Thoracic aorta (tissue), 2 donors: ENCODE results near the gene SH3RF2. TPM values are rescaled to one million over a fixed set of nuclear protein-coding genes. Genes with fewer than 3 reads are reported as not detected.

Source experiments
- ATAC-seq: fragments of 150-250 bp; one replicate; pipeline ENCODE4 v1.8.0; 2017; ENCODE audit warnings: low read depth; ENCODE audit not compliant: insufficient number of reproducible peaks, low FRiP score
- DNase-seq: peaks from one replicate; pipeline ENCODE4 v3.0.0-alpha.2; 2020; ENCODE audit warnings: low spot score
- H3K27ac ChIP-seq, 2 donors: fragments of 200-600 bp; sonication (generic); 1 replicate in 1 of 2; 2 replicates in 1 of 2; pipeline ENCODE4 v1.5.1; 2016; ENCODE audit warnings: mild to moderate bottlenecking in 2 of 2, moderate library complexity in 2 of 2
- H3K27me3 ChIP-seq: fragments of 200-600 bp; sonication (generic); replicated peaks from 2 replicates; pipeline ENCODE4 v1.6.0; 2016; ENCODE audit warnings: mild to moderate bottlenecking; ENCODE audit not compliant: insufficient read depth
- H3K36me3 ChIP-seq: fragments of 200-600 bp; sonication (generic); one replicate; pipeline ENCODE4 v1.5.1; 2016
- H3K4me1 ChIP-seq, 2 donors: fragments of 200-600 bp; sonication (generic); 1 replicate in 1 of 2; 2 replicates in 1 of 2; pipeline versions ENCODE4 v1.5.1 to v1.6.0; 2016; ENCODE audit warnings: low read depth in 2 of 2, mild to moderate bottlenecking in 1 of 2; ENCODE audit not compliant: control insufficient read depth in 1 of 2
- H3K4me3 ChIP-seq: fragments of 200-600 bp; sonication (generic); 2 replicates; pipeline ENCODE4 v1.5.1; 2016; ENCODE audit warnings: mild to moderate bottlenecking
- H3K9me3 ChIP-seq: fragments of 200-600 bp; sonication (generic); 2 replicates; pipeline ENCODE4 v1.5.1; 2016
- CTCF ChIP-seq: fragments of 200-600 bp; sonication (generic); IDR thresholded peaks from one replicate; pipeline ENCODE4 v1.5.1; 2019; ENCODE audit warnings: antibody characterized with exemption
- total RNA-seq, 2 donors: library from RNA; depleted of rRNA; stranded (reverse); fragments of >200 nt; gene quantifications; one replicate each; pipeline versions ENCODE4 v1.1.0 to v1.2.3, GENCODE V29; 2016

The SH3RF2 gene
- total RNA-seq, 2 donors from 2014 or later = 8.1 to 16.4 TPM

- ATAC-seq = no peak
- no peaks in the 10 kb centered on the region for H3K36me3 ChIP-seq
Measured at GRCh38 chr5:146005264-146005663, 68.9 kb downstream of the SH3RF2 start.

GRCh38 chr5:146005723-146006122, 69.3 kb downstream of the SH3RF2 start:
- H3K36me3 ChIP-seq = no peaks in the 10 kb centered on the region
- ATAC-seq (peak; percentile 70), DNase-seq (no peak)
- no peak overlapping the region for H3K4me3 ChIP-seq
- no peak for TF ChIP-seq CTCF
- H3K27me3 ChIP-seq = no peaks in the 10 kb centered on the region
- peak overlapping the region; percentile 58 to 61 for H3K27ac ChIP-seq
- H3K9me3 ChIP-seq = no peaks in the 10 kb centered on the region
- peaks cover 11 to 24% of the 10 kb centered on the region in 2 donors for H3K4me1 ChIP-seq

More at GRCh38 chr5:146005264-146005663, 68.9 kb downstream of the SH3RF2 start:
- H3K9me3 ChIP-seq = no peaks in the 10 kb centered on the region
- H3K27ac ChIP-seq = peak overlapping the region; percentile 58 to 61
- TF ChIP-seq CTCF = no peak
- H3K4me3 ChIP-seq = no peak overlapping the region
- peaks cover 11 to 24% of the 10 kb centered on the region in 2 donors for H3K4me1 ChIP-seq
- DNase-seq = no peak
- no peaks in the 10 kb centered on the region for H3K27me3 ChIP-seq

- peak overlapping the region in 1 of 2 donors; percentile 31 for H3K27ac ChIP-seq
Measured at GRCh38 chr5:146006470-146007190, 70.3 kb downstream of the SH3RF2 start.

GRCh38 chr5:146007270-146007669, 70.9 kb downstream of the SH3RF2 start:
- peaks cover 11 to 24% of the 10 kb centered on the region in 2 donors for H3K4me1 ChIP-seq
- ATAC-seq (no peak), DNase-seq (no peak)
- H3K9me3 ChIP-seq = no peaks in the 10 kb centered on the region
- no peaks in the 10 kb centered on the region for H3K27me3 ChIP-seq
- no peak for TF ChIP-seq CTCF
- no peak overlapping the region for H3K4me3 ChIP-seq
- no peak overlapping the region for H3K27ac ChIP-seq
- no peaks in the 10 kb centered on the region for H3K36me3 ChIP-seq

More at GRCh38 chr5:146006470-146007190, 70.3 kb downstream of the SH3RF2 start:
- ATAC-seq (no peak), DNase-seq (no peak)
- H3K27me3 ChIP-seq = no peaks in the 10 kb centered on the region
- no peaks in the 10 kb centered on the region for H3K9me3 ChIP-seq
- peaks cover 11 to 24% of the 10 kb centered on the region in 2 donors for H3K4me1 ChIP-seq
- no peak overlapping the region for H3K4me3 ChIP-seq
- TF ChIP-seq CTCF = no peak
- H3K36me3 ChIP-seq = no peaks in the 10 kb centered on the region

GRCh38 chr5:146007989-146008388, 71.6 kb downstream of the SH3RF2 start:
- Histone ChIP-seq H3K36me3 (no peaks in the 10 kb centered on the region), H3K27ac (no peak overlapping the region), H3K4me1 (peaks cover 11 to 24% of the 10 kb centered on the region in 2 donors), H3K4me3 (no peak overlapping the region), H3K27me3 (no peaks in the 10 kb centered on the region), H3K9me3 (no peaks in the 10 kb centered on the region)
- DNase-seq (no peak), ATAC-seq (no peak)
- no peak for TF ChIP-seq CTCF
